Measurements from ENCODE around the gene ATP11A.

DNA sequence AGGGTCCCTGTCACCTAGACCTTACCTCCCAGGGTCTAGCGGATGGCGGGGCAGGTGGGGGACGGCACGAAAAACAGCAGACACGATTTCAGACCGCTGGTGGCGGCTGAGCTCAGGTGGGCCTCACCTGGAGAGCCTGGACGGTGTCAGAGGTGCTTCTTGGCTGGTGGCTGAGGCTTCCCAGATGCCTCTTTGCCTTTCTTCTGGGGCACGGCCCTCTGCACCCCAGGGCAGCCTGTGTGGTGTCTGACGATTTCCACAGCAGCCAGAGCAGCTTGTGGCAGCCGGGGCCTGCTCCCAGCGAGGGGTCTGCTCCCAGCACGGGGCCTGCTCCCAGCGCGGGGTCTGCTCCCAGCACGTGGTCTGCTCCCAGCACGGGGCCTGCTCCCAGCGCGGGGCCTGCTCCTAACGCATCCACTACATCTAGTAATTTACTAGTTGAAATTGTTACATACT, 66.7 kb downstream of the ATP11A start:
- TF ChIP-seq, protein P1, sequence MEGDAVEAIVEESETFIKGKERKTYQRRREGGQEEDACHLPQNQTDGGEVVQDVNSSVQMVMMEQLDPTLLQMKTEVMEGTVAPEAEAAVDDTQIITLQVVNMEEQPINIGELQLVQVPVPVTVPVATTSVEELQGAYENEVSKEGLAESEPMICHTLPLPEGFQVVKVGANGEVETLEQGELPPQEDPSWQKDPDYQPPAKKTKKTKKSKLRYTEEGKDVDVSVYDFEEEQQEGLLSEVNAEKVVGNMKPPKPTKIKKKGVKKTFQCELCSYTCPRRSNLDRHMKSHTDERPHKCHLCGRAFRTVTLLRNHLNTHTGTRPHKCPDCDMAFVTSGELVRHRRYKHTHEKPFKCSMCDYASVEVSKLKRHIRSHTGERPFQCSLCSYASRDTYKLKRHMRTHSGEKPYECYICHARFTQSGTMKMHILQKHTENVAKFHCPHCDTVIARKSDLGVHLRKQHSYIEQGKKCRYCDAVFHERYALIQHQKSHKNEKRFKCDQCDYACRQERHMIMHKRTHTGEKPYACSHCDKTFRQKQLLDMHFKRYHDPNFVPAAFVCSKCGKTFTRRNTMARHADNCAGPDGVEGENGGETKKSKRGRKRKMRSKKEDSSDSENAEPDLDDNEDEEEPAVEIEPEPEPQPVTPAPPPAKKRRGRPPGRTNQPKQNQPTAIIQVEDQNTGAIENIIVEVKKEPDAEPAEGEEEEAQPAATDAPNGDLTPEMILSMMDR (IDR thresholded peaks at IDR 0.05; ENCODE audit: low read length) = no peak
- TF ChIP-seq EZH2phosphoT487 (IDR thresholded peaks at IDR 0.05; ENCODE audit: low read length) = no peak
- TF ChIP-seq EZH2 (optimal IDR thresholded peaks at IDR 0.05; ENCODE audit: low read depth, low read length) = no peak
